Stimulated activated naive CD8-positive, alpha-beta T cell treated with anti-CD3 and anti-CD28 coated beads, Interleukin-15, Interleukin-2, amounts not matched to agents 100 U/mL and 50 U/mL, for 24 hours (primary cell): Measurements from ENCODE around the gene FAM187B.

ENCODE experiments used
- ATAC-seq: fragments of 150-1000 bp; cut with Tn5 transposase; one replicate; pipeline ENCODE4 v1.10.0; 2021
- DNase-seq: peaks from one replicate; pipeline ENCODE4 v3.0.0; 2021

FAM187B gene

GRCh38 chr19:35178701-35179100 lies 49.8 kb downstream of the FAM187B start:
- ATAC-seq (no peak), DNase-seq (no peak)

GRCh38 chr19:35177377-35178274 lies 50.9 kb downstream of the FAM187B start:
- DNase-seq (no peak), ATAC-seq (no peak)

GRCh38 chr19:35176181-35176570 lies 52.4 kb downstream of the FAM187B start:
- no peak for ATAC-seq
- no peak for DNase-seq
